Bronchial smooth muscle cell (primary cell): ENCODE data around the gene DNM3. TPM values are rescaled to one million over a fixed set of nuclear protein-coding genes. Genes with fewer than 3 reads are reported as not detected.

Experiments
- total RNA-seq: library from RNA; depleted of rRNA; stranded (reverse); fragments of >200 nt; gene quantifications from 2 replicates; pipeline ENCODE4 v1.2.1, GENCODE V29; 2014

DNM3 gene
- 0.94 and 1.1 TPM in 2 replicates for total RNA-seq

DNA sequence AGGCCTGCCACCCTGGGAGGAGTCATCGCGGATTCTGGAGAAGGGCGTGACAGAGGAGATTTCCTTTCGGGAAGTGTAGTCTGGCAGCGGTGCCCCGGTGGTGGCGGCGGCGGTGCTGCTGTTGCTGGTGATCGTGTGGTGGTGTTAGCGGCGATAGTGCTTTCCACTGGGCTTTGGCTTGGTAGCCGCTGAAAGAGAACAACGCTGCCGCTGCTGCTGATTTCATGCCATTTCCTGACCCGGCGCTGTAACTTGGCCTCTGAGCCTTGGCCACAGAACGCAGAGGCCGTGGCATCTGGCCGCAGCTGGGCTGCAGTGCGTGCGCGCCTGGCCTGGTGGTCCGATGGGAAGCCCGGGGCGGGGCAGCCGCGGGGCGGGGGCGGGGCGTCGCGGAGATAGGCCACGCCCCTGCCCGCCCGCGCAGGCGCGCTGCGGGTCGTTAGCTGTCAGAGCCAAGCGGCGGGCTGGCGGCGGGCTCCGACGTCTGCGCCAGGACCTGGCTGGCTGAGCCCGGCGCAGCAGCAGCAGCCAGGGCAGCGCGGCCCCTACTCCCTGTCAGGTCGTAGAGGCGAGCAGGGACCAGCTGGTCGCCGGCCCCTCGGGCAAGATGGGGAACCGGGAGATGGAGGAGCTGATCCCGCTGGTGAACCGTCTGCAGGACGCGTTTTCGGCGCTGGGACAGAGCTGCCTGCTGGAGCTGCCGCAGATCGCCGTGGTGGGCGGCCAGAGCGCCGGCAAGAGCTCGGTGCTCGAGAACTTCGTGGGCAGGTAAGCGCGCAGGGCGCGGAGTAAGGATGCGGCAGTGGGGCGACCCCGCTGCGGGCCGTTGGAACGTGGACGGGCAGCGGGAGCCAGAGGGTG lies at the start of gene DNM3:
DNM3 (plus strand) TSS at position 449 of the 861 bp plus-strand sequence; CDS start at position 608, 159 bp downstream.

DNA sequence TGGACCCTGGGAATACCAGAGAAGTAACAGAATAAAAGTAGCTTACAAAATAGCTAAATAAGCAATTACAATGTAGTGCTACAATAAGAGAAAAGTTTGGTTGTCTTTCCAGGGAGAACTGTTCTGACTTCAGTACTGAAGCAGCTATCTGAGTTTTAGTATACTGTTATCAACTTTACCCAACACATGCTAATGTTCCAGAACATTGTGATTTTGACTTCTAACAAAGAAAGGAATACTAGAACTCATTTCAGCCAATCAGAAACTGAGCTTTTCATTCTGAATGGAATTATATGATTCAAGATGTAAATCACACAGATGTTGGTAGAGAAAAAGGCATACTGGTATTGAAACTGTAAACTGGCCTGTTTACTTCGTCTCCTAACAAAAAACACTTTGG lies 579.1 kb downstream of the DNM3 start, which contains the start of gene C1orf105:
C1orf105 (plus strand) TSS at position 301 of the 400 bp plus-strand sequence. CDS start 201 bp downstream, outside the sequence.

DNA sequence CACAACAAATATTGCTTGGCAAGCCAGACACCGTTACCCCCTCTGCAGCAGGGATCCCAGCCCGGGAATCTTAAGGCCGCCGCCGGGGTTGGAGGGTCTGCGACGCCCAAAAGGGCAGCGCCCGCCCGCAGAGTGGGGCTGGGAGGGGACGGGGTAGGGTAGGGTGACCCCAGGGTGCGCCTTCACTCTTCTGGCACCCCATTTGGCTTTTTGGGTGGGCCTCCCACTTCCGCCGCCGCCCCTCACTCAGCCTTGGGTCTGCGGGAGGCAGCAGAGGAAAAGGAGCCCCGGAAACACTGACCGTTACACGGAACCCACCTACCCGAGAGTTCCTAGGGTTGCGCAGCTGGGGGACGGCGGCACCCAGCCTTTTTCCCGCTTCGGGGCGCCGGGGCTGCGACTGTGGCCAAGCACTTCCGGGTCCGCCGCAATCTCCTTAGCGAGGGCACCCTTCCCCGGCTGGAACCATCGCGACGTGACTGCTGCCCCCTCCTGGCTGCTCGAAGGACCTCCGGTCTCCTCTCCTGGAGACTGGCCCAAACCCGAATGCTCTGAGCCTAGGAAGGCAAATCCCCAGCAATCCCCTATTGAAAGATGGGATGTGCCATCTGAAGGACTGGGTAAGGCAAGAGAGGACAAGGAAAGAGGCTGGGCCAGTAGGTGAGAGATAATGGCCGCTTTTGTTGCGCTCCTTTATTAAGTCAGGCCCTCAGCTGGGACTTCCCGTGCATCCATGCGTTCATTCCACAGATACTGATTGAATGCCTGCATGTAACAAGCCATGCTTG lies 602.6 kb downstream of the DNM3 start, which contains the start of gene PIGC:
PIGC (minus strand) TSS at position 404 of the 788 bp plus-strand sequence. CDS start 1,447 bp downstream, outside the sequence.

Other genes with a start within 250 kb of the DNM3 start
- under 0.01 TPM in 1 of 2 replicates, not detected in the other for gene MYOCOS, start 219.3 kb upstream of the DNM3 start, total RNA-seq
- 0.52 and 1.3 TPM in 2 replicates for gene MYOC, start 188.8 kb upstream of the DNM3 start, total RNA-seq
- gene VAMP4, start 99.4 kb upstream of the DNM3 start, total RNA-seq, result 4.9 and 9.1 TPM in 2 replicates
- 30.7 and 32.1 TPM in 2 replicates for gene METTL13, start 59.8 kb upstream of the DNM3 start, total RNA-seq